GM12878 (cell line): ENCODE data around the gene PRIM1. TPM values are rescaled to one million over a fixed set of nuclear protein-coding genes. Genes with fewer than 3 reads are reported as not detected.

Experiments
- BCL11A ChIP-seq: IDR thresholded peaks from 2 replicates; pipeline ENCODE4 v1.6.1; 2011; ENCODE audit warnings: low read depth, low read length
- CBX3 ChIP-seq: fragments of 200-600 bp; sonication (generic); IDR thresholded peaks from 2 replicates; pipeline ENCODE4 v1.6.1; 2016; ENCODE audit warnings: low read depth, borderline replicate concordance
- EED ChIP-seq: sonication (generic); IDR thresholded peaks from 2 replicates; pipeline ENCODE4 v1.6.1; 2016; ENCODE audit warnings: antibody characterized with exemption, low read depth
- EP300 ChIP-seq, 2 experiments: fragments of 150-350 bp in 1 of 2; IDR thresholded peaks; 2 replicates each; pipeline ENCODE4 v1.6.1; 2011 to 2012; ENCODE audit warnings: low read depth in 2 of 2, low read length in 2 of 2, borderline replicate concordance in 1 of 2, improper control_type of control experiment in 1 of 2, inconsistent platforms in 1 of 2; ENCODE audit not compliant: control insufficient read depth in 1 of 2
- GATAD2B ChIP-seq: fragments of 450-650 bp; conservative IDR thresholded peaks from 2 replicates; pipeline ENCODE4 v1.6.1; 2017; ENCODE audit warnings: low read depth, mild to moderate bottlenecking, moderate library complexity
- IRF4 ChIP-seq: IDR thresholded peaks from 2 replicates; pipeline ENCODE4 v1.6.1; 2011; ENCODE audit warnings: low read depth, low read length
- MEF2B ChIP-seq: fragments of 450-650 bp; IDR thresholded peaks from 2 replicates; pipeline ENCODE4 v1.6.1; 2018; ENCODE audit warnings: mild to moderate bottlenecking, moderate library complexity; ENCODE audit not compliant: partially characterized antibody, poor library complexity, severe bottlenecking
- MTA2 ChIP-seq: fragments of 450-650 bp; IDR thresholded peaks from 2 replicates; pipeline ENCODE4 v1.6.1; 2016; ENCODE audit warnings: low read depth, mild to moderate bottlenecking, moderate library complexity
- MYC ChIP-seq: IDR thresholded peaks from 2 replicates; pipeline ENCODE4 v1.6.1; 2011; ENCODE audit warnings: mild to moderate bottlenecking, low read length, moderate library complexity, inconsistent platforms; ENCODE audit not compliant: insufficient read depth, insufficient replicate concordance, insufficient read length, severe bottlenecking
- PAX5 ChIP-seq: IDR thresholded peaks from 2 replicates; pipeline ENCODE4 v1.6.1; 2011; ENCODE audit warnings: low read depth, low read length, borderline replicate concordance
- SPI1 ChIP-seq: IDR thresholded peaks from 2 replicates; pipeline ENCODE4 v1.6.1; 2011; ENCODE audit warnings: low read depth, mild to moderate bottlenecking, low read length, moderate library complexity, borderline replicate concordance; ENCODE audit not compliant: insufficient read depth
- SUPT20H ChIP-seq: IDR thresholded peaks from 2 replicates; pipeline ENCODE4 v1.6.1; 2011; ENCODE audit warnings: low read depth, mild to moderate bottlenecking, low read length, moderate library complexity, borderline replicate concordance; ENCODE audit not compliant: control insufficient read depth
- ZNF207 ChIP-seq: fragments of 450-650 bp; IDR thresholded peaks from 2 replicates; pipeline ENCODE4 v1.6.1; 2014; ENCODE audit warnings: antibody characterized with exemption, mild to moderate bottlenecking, borderline replicate concordance
- ZNF24 ChIP-seq: fragments of 450-650 bp; IDR thresholded peaks from 2 replicates; pipeline ENCODE4 v1.6.1; 2017; ENCODE audit warnings: antibody characterized with exemption, mild to moderate bottlenecking
- polyA plus RNA-seq, 11 experiments: library from polyadenylated mRNA; depleted of rRNA in 4 of 11; unstranded in 6 of 11; stranded (reverse) in 5 of 11; fragments of >200 nt; fragmentation: Nextera tagmentation in 4 of 11; fragmentation: Illumina TruSeq in 1 of 11; extraction: Ambion mirVana in 4 of 11; extraction: Trizol in 1 of 11; gene quantifications; 1 replicate in 1 of 11; 2 replicates in 10 of 11; pipeline versions ENCODE4 v1.2.1 to v1.2.3, GENCODE V29; 2011 to 2016; ENCODE audit warnings: inconsistent platforms in 2 of 11, missing spikeins in 2 of 11, low read depth in 1 of 11
- total RNA-seq, 4 experiments: library from RNA; depleted of rRNA in 3 of 4; stranded (reverse); fragments of >200 nt in 3 of 4; fragmentation: Illumina TruSeq in 1 of 4; extraction: Trizol in 1 of 4; gene quantifications; 2 replicates each; pipeline versions ENCODE4 v1.2.1 to v1.2.3, GENCODE V29; 2013 to 2021
- TF ChIP-seq, protein P1 (sequence below): fragments of 450-650 bp; IDR thresholded peaks from 2 replicates; pipeline ENCODE4 v1.6.1; 2018; ENCODE audit warnings: mild to moderate bottlenecking, low read depth, moderate library complexity; ENCODE audit not compliant: partially characterized antibody
- TF ChIP-seq, protein P2 (sequence below): fragments of 450-650 bp; IDR thresholded peaks from 2 replicates; pipeline ENCODE4 v1.6.1; 2017; ENCODE audit warnings: mild to moderate bottlenecking, low read depth, inconsistent platforms; ENCODE audit not compliant: poor library complexity, severe bottlenecking
- TF ChIP-seq, protein P3 (sequence below): fragments of 450-650 bp; IDR thresholded peaks from 2 replicates; pipeline ENCODE4 v1.6.1; 2017; ENCODE audit warnings: antibody characterized with exemption, mild to moderate bottlenecking, moderate library complexity
- TF ChIP-seq, protein P4 (sequence below): fragments of 450-650 bp; IDR thresholded peaks from 2 replicates; pipeline ENCODE4 v1.6.1; 2017; ENCODE audit warnings: mild to moderate bottlenecking

PRIM1 gene
- total and polyA plus RNA-seq, 10 of the 15 experiments (the other 5 are each of a cell fraction or from before 2014, with no cell fraction given) = 27.1 to 70.6 (median 55.7) TPM

DNA sequence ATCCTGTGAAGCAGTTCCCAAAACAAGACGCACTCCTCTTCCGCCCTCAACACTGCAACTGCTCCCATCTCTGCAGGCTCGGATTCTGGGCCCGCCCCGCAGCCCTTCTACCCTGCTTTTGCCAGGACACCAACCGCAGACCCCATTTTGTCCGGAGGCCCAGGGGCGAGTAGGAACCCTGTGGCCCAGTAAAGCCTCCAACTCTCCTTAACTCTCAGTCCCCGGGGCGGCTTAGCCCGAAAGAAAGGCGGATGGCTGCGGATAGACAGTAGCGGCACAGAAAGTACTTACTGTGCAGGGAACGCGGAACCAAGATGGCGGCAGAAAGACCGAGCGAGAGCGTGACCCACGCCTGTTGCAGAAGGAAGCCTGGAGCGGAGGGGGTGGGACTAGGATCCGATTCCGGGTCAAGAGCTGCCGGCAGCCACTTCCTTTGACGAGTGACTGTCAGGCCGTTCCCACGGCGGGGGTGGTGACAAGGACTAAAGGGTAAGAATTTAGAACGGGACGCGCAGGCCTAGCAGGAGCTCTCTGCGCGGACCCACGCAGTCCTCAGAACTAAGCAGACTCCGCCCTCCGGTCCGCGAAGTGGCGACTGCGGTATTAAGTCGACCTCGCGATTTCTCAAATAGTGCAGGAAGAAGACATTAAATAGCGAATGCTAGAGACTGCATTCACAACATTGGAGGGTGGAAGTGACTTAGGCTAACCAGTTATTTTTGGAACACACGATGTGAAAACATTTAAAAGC is 27.0 kb downstream of the PRIM1 start, which contains the start of gene NACA (continued):
- TF ChIP-seq EED = peak; percentile 25; the same call in 1 of the 2 replicates
- no peak for TF ChIP-seq SUPT20H
- TF ChIP-seq ZNF24 = no peak
- TF ChIP-seq IRF4 = peak; percentile 53; the same call in 1 of the 2 replicates
- 0 out of 2 replicates have a peak, but pooled peaks have one; percentile 19 for TF ChIP-seq BCL11A
- peak; percentile 72 for TF ChIP-seq GATAD2B
- TF ChIP-seq PAX5 = peak; percentile 69; the same call in 1 of the 2 replicates
- TF ChIP-seq, protein P1, sequence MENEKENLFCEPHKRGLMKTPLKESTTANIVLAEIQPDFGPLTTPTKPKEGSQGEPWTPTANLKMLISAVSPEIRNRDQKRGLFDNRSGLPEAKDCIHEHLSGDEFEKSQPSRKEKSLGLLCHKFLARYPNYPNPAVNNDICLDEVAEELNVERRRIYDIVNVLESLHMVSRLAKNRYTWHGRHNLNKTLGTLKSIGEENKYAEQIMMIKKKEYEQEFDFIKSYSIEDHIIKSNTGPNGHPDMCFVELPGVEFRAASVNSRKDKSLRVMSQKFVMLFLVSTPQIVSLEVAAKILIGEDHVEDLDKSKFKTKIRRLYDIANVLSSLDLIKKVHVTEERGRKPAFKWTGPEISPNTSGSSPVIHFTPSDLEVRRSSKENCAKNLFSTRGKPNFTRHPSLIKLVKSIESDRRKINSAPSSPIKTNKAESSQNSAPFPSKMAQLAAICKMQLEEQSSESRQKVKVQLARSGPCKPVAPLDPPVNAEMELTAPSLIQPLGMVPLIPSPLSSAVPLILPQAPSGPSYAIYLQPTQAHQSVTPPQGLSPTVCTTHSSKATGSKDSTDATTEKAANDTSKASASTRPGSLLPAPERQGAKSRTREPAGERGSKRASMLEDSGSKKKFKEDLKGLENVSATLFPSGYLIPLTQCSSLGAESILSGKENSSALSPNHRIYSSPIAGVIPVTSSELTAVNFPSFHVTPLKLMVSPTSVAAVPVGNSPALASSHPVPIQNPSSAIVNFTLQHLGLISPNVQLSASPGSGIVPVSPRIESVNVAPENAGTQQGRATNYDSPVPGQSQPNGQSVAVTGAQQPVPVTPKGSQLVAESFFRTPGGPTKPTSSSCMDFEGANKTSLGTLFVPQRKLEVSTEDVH = peak; percentile 58
- TF ChIP-seq MTA2 = peak; percentile 94
- TF ChIP-seq, protein P2, sequence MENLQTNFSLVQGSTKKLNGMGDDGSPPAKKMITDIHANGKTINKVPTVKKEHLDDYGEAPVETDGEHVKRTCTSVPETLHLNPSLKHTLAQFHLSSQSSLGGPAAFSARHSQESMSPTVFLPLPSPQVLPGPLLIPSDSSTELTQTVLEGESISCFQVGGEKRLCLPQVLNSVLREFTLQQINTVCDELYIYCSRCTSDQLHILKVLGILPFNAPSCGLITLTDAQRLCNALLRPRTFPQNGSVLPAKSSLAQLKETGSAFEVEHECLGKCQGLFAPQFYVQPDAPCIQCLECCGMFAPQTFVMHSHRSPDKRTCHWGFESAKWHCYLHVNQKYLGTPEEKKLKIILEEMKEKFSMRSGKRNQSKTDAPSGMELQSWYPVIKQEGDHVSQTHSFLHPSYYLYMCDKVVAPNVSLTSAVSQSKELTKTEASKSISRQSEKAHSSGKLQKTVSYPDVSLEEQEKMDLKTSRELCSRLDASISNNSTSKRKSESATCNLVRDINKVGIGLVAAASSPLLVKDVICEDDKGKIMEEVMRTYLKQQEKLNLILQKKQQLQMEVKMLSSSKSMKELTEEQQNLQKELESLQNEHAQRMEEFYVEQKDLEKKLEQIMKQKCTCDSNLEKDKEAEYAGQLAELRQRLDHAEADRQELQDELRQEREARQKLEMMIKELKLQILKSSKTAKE = peak; percentile 49
- TF ChIP-seq, protein P3, sequence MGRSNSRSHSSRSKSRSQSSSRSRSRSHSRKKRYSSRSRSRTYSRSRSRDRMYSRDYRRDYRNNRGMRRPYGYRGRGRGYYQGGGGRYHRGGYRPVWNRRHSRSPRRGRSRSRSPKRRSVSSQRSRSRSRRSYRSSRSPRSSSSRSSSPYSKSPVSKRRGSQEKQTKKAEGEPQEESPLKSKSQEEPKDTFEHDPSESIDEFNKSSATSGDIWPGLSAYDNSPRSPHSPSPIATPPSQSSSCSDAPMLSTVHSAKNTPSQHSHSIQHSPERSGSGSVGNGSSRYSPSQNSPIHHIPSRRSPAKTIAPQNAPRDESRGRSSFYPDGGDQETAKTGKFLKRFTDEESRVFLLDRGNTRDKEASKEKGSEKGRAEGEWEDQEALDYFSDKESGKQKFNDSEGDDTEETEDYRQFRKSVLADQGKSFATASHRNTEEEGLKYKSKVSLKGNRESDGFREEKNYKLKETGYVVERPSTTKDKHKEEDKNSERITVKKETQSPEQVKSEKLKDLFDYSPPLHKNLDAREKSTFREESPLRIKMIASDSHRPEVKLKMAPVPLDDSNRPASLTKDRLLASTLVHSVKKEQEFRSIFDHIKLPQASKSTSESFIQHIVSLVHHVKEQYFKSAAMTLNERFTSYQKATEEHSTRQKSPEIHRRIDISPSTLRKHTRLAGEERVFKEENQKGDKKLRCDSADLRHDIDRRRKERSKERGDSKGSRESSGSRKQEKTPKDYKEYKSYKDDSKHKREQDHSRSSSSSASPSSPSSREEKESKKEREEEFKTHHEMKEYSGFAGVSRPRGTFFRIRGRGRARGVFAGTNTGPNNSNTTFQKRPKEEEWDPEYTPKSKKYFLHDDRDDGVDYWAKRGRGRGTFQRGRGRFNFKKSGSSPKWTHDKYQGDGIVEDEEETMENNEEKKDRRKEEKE = no peak
- no peak for TF ChIP-seq CBX3
- TF ChIP-seq SPI1 = peak; percentile 23; the same call in 1 of the 2 replicates
- TF ChIP-seq, protein P4, sequence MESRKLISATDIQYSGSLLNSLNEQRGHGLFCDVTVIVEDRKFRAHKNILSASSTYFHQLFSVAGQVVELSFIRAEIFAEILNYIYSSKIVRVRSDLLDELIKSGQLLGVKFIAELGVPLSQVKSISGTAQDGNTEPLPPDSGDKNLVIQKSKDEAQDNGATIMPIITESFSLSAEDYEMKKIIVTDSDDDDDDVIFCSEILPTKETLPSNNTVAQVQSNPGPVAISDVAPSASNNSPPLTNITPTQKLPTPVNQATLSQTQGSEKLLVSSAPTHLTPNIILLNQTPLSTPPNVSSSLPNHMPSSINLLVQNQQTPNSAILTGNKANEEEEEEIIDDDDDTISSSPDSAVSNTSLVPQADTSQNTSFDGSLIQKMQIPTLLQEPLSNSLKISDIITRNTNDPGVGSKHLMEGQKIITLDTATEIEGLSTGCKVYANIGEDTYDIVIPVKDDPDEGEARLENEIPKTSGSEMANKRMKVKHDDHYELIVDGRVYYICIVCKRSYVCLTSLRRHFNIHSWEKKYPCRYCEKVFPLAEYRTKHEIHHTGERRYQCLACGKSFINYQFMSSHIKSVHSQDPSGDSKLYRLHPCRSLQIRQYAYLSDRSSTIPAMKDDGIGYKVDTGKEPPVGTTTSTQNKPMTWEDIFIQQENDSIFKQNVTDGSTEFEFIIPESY = 0 out of 2 replicates have a peak, but pooled peaks have one; percentile 46
- TF ChIP-seq MYC = peak; percentile 94
- peak; percentile 33 for TF ChIP-seq MEF2B
- peak; percentile 66 for TF ChIP-seq ZNF207
- TF ChIP-seq EP300 (IDR thresholded peaks at IDR 0.05; ENCODE audit: borderline replicate concordance in 1 of 2, control insufficient read depth in 1 of 2, low read depth in 2 of 2, low read length in 2 of 2) = no peak
